ENCODE measurements around the gene TMEM213. TPM values are rescaled to one million over a fixed set of nuclear protein-coding genes. Genes with fewer than 3 reads are reported as not detected.
A peak's percentile ranks its signal among the peaks of the same experiment; 100 is the strongest.

TMEM213 gene
- total RNA-seq, 4 donors from 2014 or later, result not detected

DNA sequence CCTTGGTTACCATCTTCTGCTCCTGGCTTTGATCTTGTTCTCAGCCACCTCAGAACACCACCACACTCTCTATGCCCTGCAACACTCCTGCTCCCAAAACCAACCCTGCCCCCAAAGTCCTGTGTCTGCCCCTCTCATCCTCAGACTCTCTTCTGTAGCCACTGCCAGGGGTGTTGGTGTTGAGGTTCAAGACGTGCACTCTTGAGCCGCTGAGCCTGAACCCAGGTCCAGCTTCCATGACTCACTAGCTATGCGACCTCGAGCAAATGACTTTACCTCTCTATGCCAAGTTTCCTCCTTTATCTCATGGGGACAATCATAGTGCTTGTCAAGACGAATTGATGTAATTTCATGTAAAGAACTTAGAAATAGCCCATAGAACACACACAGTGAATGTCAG lies 1.0 kb downstream of the TMEM213 start:
- peak in 2 of 3 donors; percentile 51 to 68 for DNase-seq

DNA sequence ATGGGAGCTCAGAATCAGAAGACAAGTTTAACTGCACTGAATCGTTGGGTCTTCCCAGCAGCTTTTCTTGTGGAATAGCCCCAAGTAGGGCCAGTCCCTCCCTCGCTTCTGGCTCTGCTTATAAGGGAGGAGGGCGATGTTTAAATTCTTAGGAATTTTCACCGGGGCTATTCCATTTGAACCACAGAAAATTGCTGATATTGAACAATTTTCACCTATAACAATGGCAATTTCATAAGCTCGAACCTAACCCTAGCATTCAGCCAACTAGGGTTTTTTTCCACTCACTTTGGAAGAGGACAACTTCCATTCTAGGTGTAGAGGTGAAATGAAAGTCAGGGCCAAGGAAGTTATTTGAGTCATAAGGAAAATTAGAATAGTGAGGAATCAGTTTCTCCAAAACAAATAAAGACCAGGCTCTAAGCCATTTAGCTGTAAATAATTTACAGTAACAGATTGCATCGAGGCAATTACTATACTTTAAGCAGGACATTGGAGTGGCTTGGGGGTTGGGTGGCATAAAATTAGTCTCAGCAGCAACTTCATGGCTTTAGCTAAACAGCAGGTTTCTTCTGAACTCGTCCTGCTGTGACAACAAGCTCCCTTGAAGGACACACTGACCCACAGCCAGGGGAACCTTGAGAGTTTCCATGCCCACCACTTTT lies 1.7 kb downstream of the TMEM213 start:
- no peaks in the 10 kb centered on the region for H3K27me3 ChIP-seq
- DNase-seq, result no peak
- H3K4me1 ChIP-seq, result peaks cover 0 to 3% (median 0%) of the 10 kb centered on the region in 4 donors
- H3K36me3 ChIP-seq, result no peaks in the 10 kb centered on the region
- H3K27ac ChIP-seq, result peak overlapping the region in 2 of 4 donors; percentile 26 to 77
- H3K9me3 ChIP-seq, result no peaks in the 10 kb centered on the region
- no peak for TF ChIP-seq POLR2A (IDR thresholded peaks at IDR 0.05)
- no peak for TF ChIP-seq CTCF (IDR thresholded peaks at IDR 0.05)
- H3K4me3 ChIP-seq, result no peak overlapping the region

More for the DNA sequence above, 1.0 kb downstream of the TMEM213 start:
- Histone ChIP-seq H3K36me3 (no peaks in the 10 kb centered on the region), H3K27me3 (no peaks in the 10 kb centered on the region), H3K9me3 (no peaks in the 10 kb centered on the region), H3K4me3 (no peak overlapping the region), H3K27ac (peak overlapping the region in 2 of 4 donors; percentile 26 to 77), H3K4me1 (peaks cover 0 to 3% (median 0%) of the 10 kb centered on the region in 4 donors)
- no peak for TF ChIP-seq POLR2A (IDR thresholded peaks at IDR 0.05)
- TF ChIP-seq CTCF (IDR thresholded peaks at IDR 0.05), result no peak

DNA sequence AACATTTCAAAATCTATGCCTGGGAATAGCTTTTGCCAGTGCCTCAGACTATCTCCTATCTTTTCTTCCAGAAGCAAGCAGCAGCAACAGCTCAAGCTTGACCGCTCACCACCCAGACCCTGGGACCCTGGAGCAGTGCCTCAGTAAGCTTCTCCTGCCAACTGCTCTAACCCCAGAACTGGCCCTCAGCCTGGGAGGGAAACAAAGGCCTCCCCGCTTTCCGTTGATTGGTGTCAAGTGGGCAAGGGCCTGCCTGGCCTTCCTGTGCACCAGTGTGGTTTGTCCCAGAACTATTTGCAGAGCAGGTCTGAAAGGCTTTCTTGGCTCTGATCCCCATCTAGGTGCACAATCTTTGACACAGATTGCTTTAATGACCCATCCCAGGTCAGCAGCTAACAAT lies 3.5 kb downstream of the TMEM213 start:
- H3K36me3 ChIP-seq, result no peaks in the 10 kb centered on the region
- DNase-seq, result no peak
- no peak overlapping the region for H3K4me3 ChIP-seq
- peaks cover 0 to 3% (median 0%) of the 10 kb centered on the region in 4 donors for H3K4me1 ChIP-seq
- no peak overlapping the region for H3K27ac ChIP-seq
- H3K9me3 ChIP-seq, result no peaks in the 10 kb centered on the region
- no peaks in the 10 kb centered on the region for H3K27me3 ChIP-seq
- TF ChIP-seq CTCF (IDR thresholded peaks at IDR 0.05) (no peak), POLR2A (IDR thresholded peaks at IDR 0.05) (no peak)

- Histone ChIP-seq H3K9me3 (no peaks in the 10 kb centered on the region), H3K27ac (no peak overlapping the region), H3K4me3 (no peak overlapping the region), H3K36me3 (no peaks in the 10 kb centered on the region), H3K4me1 (peaks cover 0 to 3% (median 0%) of the 10 kb centered on the region in 4 donors), H3K27me3 (no peaks in the 10 kb centered on the region)
- TF ChIP-seq POLR2A (IDR thresholded peaks at IDR 0.05) (no peak), CTCF (IDR thresholded peaks at IDR 0.05) (no peak)
- no peak for DNase-seq
These were observed 4.9 kb downstream of the TMEM213 start for GRCh38 chr7:138802706-138803105.

- DNase-seq, result no peak
- no peaks in the 10 kb centered on the region for H3K4me1 ChIP-seq
- no peak overlapping the region for H3K4me3 ChIP-seq
- TF ChIP-seq POLR2A (IDR thresholded peaks at IDR 0.05) (no peak), CTCF (IDR thresholded peaks at IDR 0.05) (no peak)
- H3K9me3 ChIP-seq, result no peaks in the 10 kb centered on the region
- no peaks in the 10 kb centered on the region for H3K27me3 ChIP-seq
- H3K36me3 ChIP-seq, result no peaks in the 10 kb centered on the region
- H3K27ac ChIP-seq, result no peak overlapping the region
These were observed 6.8 kb downstream of the TMEM213 start for GRCh38 chr7:138804618-138805017.
